ENCODE data around the gene RCAN2.
A peak's percentile ranks its signal among the peaks of the same experiment; 100 is the strongest.
"Not testable (repeated sequence)": the region's sequence is repeated elsewhere in the genome, so short reads cannot be mapped to it uniquely, and the experiment has no call there.

Gene RCAN2

GRCh38 chr6:46440141-46440540 is 51.1 kb downstream of the RCAN2 start:
- DNase-seq: no peak

- no peak for DNase-seq
Observed at GRCh38 chr6:46438245-46438644, 53.0 kb downstream of the RCAN2 start.

- DNase-seq: no peak
Observed at GRCh38 chr6:46437671-46438221, 53.5 kb downstream of the RCAN2 start.

GRCh38 chr6:46422619-46423018 is 68.6 kb downstream of the RCAN2 start:
- DNase-seq: no peak

- no peak for DNase-seq
Observed at GRCh38 chr6:46421939-46422338, 69.3 kb downstream of the RCAN2 start.

GRCh38 chr6:46420921-46421638 is 70.2 kb downstream of the RCAN2 start:
- no peak for DNase-seq

- DNase-seq: peak; percentile 69
Observed at GRCh38 chr6:46419576-46420002, 71.7 kb downstream of the RCAN2 start.

GRCh38 chr6:46414398-46414797 is 76.9 kb downstream of the RCAN2 start:
- DNase-seq: no peak

GRCh38 chr6:46412662-46413061 is 78.6 kb downstream of the RCAN2 start:
- DNase-seq: no peak

- no peak for DNase-seq
Observed at GRCh38 chr6:46411456-46412197, 79.6 kb downstream of the RCAN2 start.

GRCh38 chr6:46410334-46410953 is 80.8 kb downstream of the RCAN2 start:
- peak; percentile 56 for DNase-seq

GRCh38 chr6:46407776-46408530 is 83.3 kb downstream of the RCAN2 start:
- no peak for DNase-seq

- DNase-seq: no peak
Observed at GRCh38 chr6:46407246-46407645, 84.0 kb downstream of the RCAN2 start.

- not testable (repeated sequence) for DNase-seq
Observed at GRCh38 chr6:46405620-46406180, 85.5 kb downstream of the RCAN2 start.

- no peak for DNase-seq
Observed at GRCh38 chr6:46400898-46401297, 90.4 kb downstream of the RCAN2 start.

GRCh38 chr6:46395530-46395929 is 95.7 kb downstream of the RCAN2 start:
- no peak for DNase-seq

- no peak for DNase-seq
Observed at GRCh38 chr6:46393940-46394337, 97.3 kb downstream of the RCAN2 start.

GRCh38 chr6:46393161-46393939 is 97.9 kb downstream of the RCAN2 start:
- DNase-seq: no peak

GRCh38 chr6:46392294-46392693 is 99.0 kb downstream of the RCAN2 start:
- DNase-seq: no peak

GRCh38 chr6:46390153-46390876 is 100.9 kb downstream of the RCAN2 start:
- DNase-seq: no peak

GRCh38 chr6:46387728-46388127 is 103.5 kb downstream of the RCAN2 start:
- DNase-seq: not testable (repeated sequence)

Data from COR-L47 (cell line).